H9 (cell line): ENCODE data around the gene IDNK. TPM values are rescaled to one million over a fixed set of nuclear protein-coding genes. Genes with fewer than 3 reads are reported as not detected.

ENCODE experiments used
- DNase-seq: peaks from one replicate; pipeline ENCODE4 v3.0.0-alpha.2; 2017
- H2AFZ ChIP-seq: one replicate; pipeline ENCODE4 v1.6.1; 2013; ENCODE audit warnings: mild to moderate bottlenecking, low read length, control low read depth, moderate library complexity
- H2AK5ac ChIP-seq: 2 replicates; pipeline ENCODE4 v1.6.1; 2013; ENCODE audit warnings: low read length, control low read depth, mixed read lengths; ENCODE audit not compliant: insufficient read length
- H2BK120ac ChIP-seq: one replicate; pipeline ENCODE4 v1.6.1; 2013; ENCODE audit warnings: low read depth, mild to moderate bottlenecking, low read length, control low read depth, inconsistent platforms; ENCODE audit not compliant: poor library complexity, severe bottlenecking
- H2BK12ac ChIP-seq: 2 replicates; pipeline ENCODE4 v1.6.1; 2013; ENCODE audit warnings: low read length, control low read depth, mixed read lengths, low read depth; ENCODE audit not compliant: insufficient read length
- H2BK15ac ChIP-seq: 2 replicates; pipeline ENCODE4 v1.6.1; 2013; ENCODE audit warnings: low read depth, low read length, control low read depth
- H2BK20ac ChIP-seq: one replicate; pipeline ENCODE4 v1.6.1; 2013; ENCODE audit warnings: low read depth, mild to moderate bottlenecking, low read length, control low read depth, inconsistent platforms; ENCODE audit not compliant: poor library complexity, severe bottlenecking
- H2BK5ac ChIP-seq: 2 replicates; pipeline ENCODE4 v1.6.1; 2013; ENCODE audit warnings: low read length, control low read depth, mixed read lengths; ENCODE audit not compliant: insufficient read length
- H3K14ac ChIP-seq: 2 replicates; pipeline ENCODE4 v1.6.1; 2013; ENCODE audit warnings: low read length, control low read depth; ENCODE audit not compliant: insufficient read depth
- H3K18ac ChIP-seq: 2 replicates; pipeline ENCODE4 v1.6.1; 2013; ENCODE audit warnings: low read depth, mild to moderate bottlenecking, mixed read lengths, low read length, control low read depth; ENCODE audit not compliant: insufficient read length
- H3K23ac ChIP-seq: 2 replicates; pipeline ENCODE4 v1.6.1; 2013; ENCODE audit warnings: low read length, control low read depth, mixed read lengths, low read depth; ENCODE audit not compliant: insufficient read length
- H3K23me2 ChIP-seq: 2 replicates; pipeline ENCODE4 v1.6.1; 2013; ENCODE audit warnings: low read depth, mild to moderate bottlenecking, mixed read lengths, low read length, control low read depth; ENCODE audit not compliant: insufficient read length, poor library complexity, severe bottlenecking
- H3K27ac ChIP-seq: 2 replicates; pipeline ENCODE4 v1.5.1; 2013; ENCODE audit warnings: low read length, control low read depth, mixed read lengths, low read depth; ENCODE audit not compliant: insufficient read length
- H3K27me3 ChIP-seq: 2 replicates; pipeline ENCODE4 v1.6.1; 2013; ENCODE audit warnings: low read length, control low read depth, inconsistent platforms; ENCODE audit not compliant: insufficient read depth
- H3K4ac ChIP-seq: 2 replicates; pipeline ENCODE4 v1.6.1; 2013; ENCODE audit warnings: low read depth, mild to moderate bottlenecking, control low read depth, inconsistent platforms, low read length, moderate library complexity
- H3K4me1 ChIP-seq: 2 replicates; pipeline ENCODE4 v1.6.1; 2013; ENCODE audit warnings: low read length, control low read depth, inconsistent platforms; ENCODE audit not compliant: insufficient read depth
- H3K4me2 ChIP-seq: 2 replicates; pipeline ENCODE4 v1.6.1; 2013; ENCODE audit warnings: low read length, control low read depth, mixed read lengths; ENCODE audit not compliant: insufficient read length, insufficient read depth
- H3K56ac ChIP-seq: 2 replicates; pipeline ENCODE4 v1.6.1; 2013; ENCODE audit warnings: low read depth, mild to moderate bottlenecking, mixed read lengths, low read length, control low read depth; ENCODE audit not compliant: insufficient read length
- H3K79me1 ChIP-seq: 2 replicates; pipeline ENCODE4 v1.6.1; 2013; ENCODE audit warnings: low read depth, mild to moderate bottlenecking, moderate library complexity, low read length, control low read depth, inconsistent platforms; ENCODE audit not compliant: insufficient read depth, poor library complexity, severe bottlenecking
- H3K79me2 ChIP-seq: 2 replicates; pipeline ENCODE4 v1.6.1; 2013; ENCODE audit warnings: low read length, control low read depth, inconsistent platforms; ENCODE audit not compliant: insufficient read depth
- H3K9ac ChIP-seq: 2 replicates; pipeline ENCODE4 v1.6.1; 2013; ENCODE audit warnings: low read length, control low read depth, mixed read lengths; ENCODE audit not compliant: insufficient read length; ENCODE audit errors: extremely low read depth
- H3K9me3 ChIP-seq: one replicate; pipeline ENCODE4 v1.6.1; 2013; ENCODE audit warnings: low read depth, low read length, inconsistent platforms; ENCODE audit not compliant: control insufficient read depth
- H3T11ph ChIP-seq: one replicate; pipeline ENCODE4 v1.6.1; 2013; ENCODE audit warnings: mild to moderate bottlenecking, low read length, control low read depth, inconsistent platforms
- H4K20me1 ChIP-seq: one replicate; pipeline ENCODE4 v1.6.1; 2013; ENCODE audit not compliant: control insufficient read depth, insufficient read length, insufficient read depth
- H4K5ac ChIP-seq: 2 replicates; pipeline ENCODE4 v1.6.1; 2013; ENCODE audit warnings: low read depth, mild to moderate bottlenecking, mixed read lengths, low read length, control low read depth; ENCODE audit not compliant: insufficient read length
- H4K8ac ChIP-seq: replicated peaks from 2 replicates; pipeline ENCODE4 v1.6.1; 2013; ENCODE audit warnings: low read length, control low read depth, mixed read lengths, low read depth; ENCODE audit not compliant: insufficient read length
- H4K91ac ChIP-seq: 2 replicates; pipeline ENCODE4 v1.6.1; 2013; ENCODE audit warnings: low read depth, mild to moderate bottlenecking, moderate library complexity, mixed read lengths, low read length, control low read depth; ENCODE audit not compliant: insufficient read length
- H3K27ac Mint-ChIP-seq, 3 experiments: 2 replicates in 2 of 3; 3 replicates in 1 of 3; pipeline ENCODE4 v1.8.0; 2020 to 2021; ENCODE audit warnings: mixed read lengths in 3 of 3, mild to moderate bottlenecking in 1 of 3, moderate library complexity in 1 of 3
- H3K27me3 Mint-ChIP-seq: 2 replicates; pipeline ENCODE4 v1.8.0; 2021; ENCODE audit warnings: low read depth, mild to moderate bottlenecking, moderate library complexity, mixed read lengths
- H3K36me3 Mint-ChIP-seq, 3 experiments: 2 replicates in 2 of 3; 3 replicates in 1 of 3; pipeline ENCODE4 v1.8.0; 2020 to 2021; ENCODE audit warnings: low read depth in 3 of 3, mixed read lengths in 3 of 3; ENCODE audit not compliant: insufficient read depth in 1 of 3
- H3K4me1 Mint-ChIP-seq, 2 experiments: 2 replicates each; pipeline ENCODE4 v1.8.0; 2020; ENCODE audit warnings: mixed read lengths in 2 of 2
- H3K4me3 Mint-ChIP-seq, 2 experiments: 2 replicates in 1 of 2; 3 replicates in 1 of 2; pipeline ENCODE4 v1.8.0; 2020 to 2021; ENCODE audit warnings: mild to moderate bottlenecking in 2 of 2, mixed read lengths in 2 of 2, moderate library complexity in 1 of 2
- H3K9me3 Mint-ChIP-seq, 2 experiments: 2 replicates in 1 of 2; 3 replicates in 1 of 2; pipeline ENCODE4 v1.8.0; 2020; ENCODE audit warnings: mild to moderate bottlenecking in 2 of 2, mixed read lengths in 2 of 2, moderate library complexity in 1 of 2
- WGBS: extraction: QIAGEN DNeasy Blood & Tissue Kit; methylation state at CpG from one replicate; pipeline ENCODE4 v1.1.7; 2013; ENCODE audit warnings: missing lambda C conversion rate, low lambda C conversion rate, mixed read lengths; ENCODE audit not compliant: insufficient read length; ENCODE audit errors: extremely low coverage; 5-methylcytosine and 5-hydroxymethylcytosine counted together
- total RNA-seq: library from RNA; stranded (reverse); gene quantifications from 2 replicates; pipeline ENCODE4 v1.2.1, GENCODE V29; 2021
- TF ChIP-seq, protein P1 (sequence below): fragments of 200-600 bp; sonication (generic); conservative IDR thresholded peaks from 3 replicates; pipeline ENCODE4 v1.8.0; 2021; ENCODE audit warnings: antibody characterized with exemption, mild to moderate bottlenecking

The IDNK gene
- total RNA-seq, 1 experiment from 2014 or later = 1.4 TPM

- H3K9me3 ChIP-seq = peaks cover 6% of the 10 kb centered on the region
- peaks cover 44 to 62% (median 54%) of the 10 kb centered on the region in 3 experiments for H3K36me3 Mint-ChIP-seq
Observed at GRCh38 chr9:83655433-83655832, 32.5 kb downstream of the IDNK start.

More at GRCh38 chr9:83655433-83655832, 32.5 kb downstream of the IDNK start:
- Histone ChIP-seq H4K5ac (no peak overlapping the region), H3K14ac (no peak overlapping the region), H3K56ac (no peak overlapping the region), H3K27me3 (no peaks in the 10 kb centered on the region), H2BK5ac (no peak overlapping the region), H4K20me1 (no peaks in the 10 kb centered on the region), H3K18ac (no peak overlapping the region), H3K79me2 (no peaks in the 10 kb centered on the region), H3K4me2 (no peak overlapping the region), H3K9ac (no peak overlapping the region), H3K4ac (no peak overlapping the region), H4K8ac (no peak overlapping the region), H2BK120ac (no peak overlapping the region), H3K79me1 (no peaks in the 10 kb centered on the region), H2BK15ac (no peak overlapping the region), H3K4me1 (no peaks in the 10 kb centered on the region), H3K23ac (no peak overlapping the region), H2AK5ac (no peak overlapping the region), H3K27ac (no peak overlapping the region), H2BK20ac (no peak overlapping the region), H3T11ph (no peak overlapping the region), H3K23me2 (no peaks in the 10 kb centered on the region), H4K91ac (no peak overlapping the region), H2BK12ac (no peak overlapping the region), H2AFZ (no peak overlapping the region)
- DNase-seq = no peak
- no CpG with 5 or more reads among the region's 1 CpG for WGBS
- TF ChIP-seq, protein P1, sequence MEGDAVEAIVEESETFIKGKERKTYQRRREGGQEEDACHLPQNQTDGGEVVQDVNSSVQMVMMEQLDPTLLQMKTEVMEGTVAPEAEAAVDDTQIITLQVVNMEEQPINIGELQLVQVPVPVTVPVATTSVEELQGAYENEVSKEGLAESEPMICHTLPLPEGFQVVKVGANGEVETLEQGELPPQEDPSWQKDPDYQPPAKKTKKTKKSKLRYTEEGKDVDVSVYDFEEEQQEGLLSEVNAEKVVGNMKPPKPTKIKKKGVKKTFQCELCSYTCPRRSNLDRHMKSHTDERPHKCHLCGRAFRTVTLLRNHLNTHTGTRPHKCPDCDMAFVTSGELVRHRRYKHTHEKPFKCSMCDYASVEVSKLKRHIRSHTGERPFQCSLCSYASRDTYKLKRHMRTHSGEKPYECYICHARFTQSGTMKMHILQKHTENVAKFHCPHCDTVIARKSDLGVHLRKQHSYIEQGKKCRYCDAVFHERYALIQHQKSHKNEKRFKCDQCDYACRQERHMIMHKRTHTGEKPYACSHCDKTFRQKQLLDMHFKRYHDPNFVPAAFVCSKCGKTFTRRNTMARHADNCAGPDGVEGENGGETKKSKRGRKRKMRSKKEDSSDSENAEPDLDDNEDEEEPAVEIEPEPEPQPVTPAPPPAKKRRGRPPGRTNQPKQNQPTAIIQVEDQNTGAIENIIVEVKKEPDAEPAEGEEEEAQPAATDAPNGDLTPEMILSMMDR = no peak
- H3K27ac Mint-ChIP-seq = no peak overlapping the region
- no peaks in the 10 kb centered on the region for H3K27me3 Mint-ChIP-seq
- peaks cover 4 to 7% of the 10 kb centered on the region in 2 experiments; a peak in 3 of 5 replicates for H3K9me3 Mint-ChIP-seq
- H3K4me1 Mint-ChIP-seq = peaks cover 4 to 16% of the 10 kb centered on the region in 2 experiments; a peak in 3 of 4 replicates
- no peak overlapping the region for H3K4me3 Mint-ChIP-seq
